Nephron progenitor cell (in vitro differentiated cells): Measurements from ENCODE around the gene PDLIM7.
A peak's percentile ranks its signal among the peaks of the same experiment; 100 is the strongest.

Source experiments
- DNase-seq: peaks from one replicate; pipeline ENCODE4 v3.0.0; 2021
- H3K27ac Mint-ChIP-seq: 2 replicates; pipeline ENCODE4 v1.8.0; 2021; ENCODE audit warnings: mild to moderate bottlenecking, moderate library complexity, mixed read lengths
- H3K27me3 Mint-ChIP-seq: 2 replicates; pipeline ENCODE4 v1.8.0; 2021; ENCODE audit warnings: mild to moderate bottlenecking, low read depth, mixed read lengths; ENCODE audit not compliant: poor library complexity
- H3K36me3 Mint-ChIP-seq: 2 replicates; pipeline ENCODE4 v1.8.0; 2021; ENCODE audit warnings: low read depth, mixed read lengths
- H3K4me1 Mint-ChIP-seq: 2 replicates; pipeline ENCODE4 v1.8.0; 2021; ENCODE audit warnings: mixed read lengths
- H3K4me3 Mint-ChIP-seq: 2 replicates; pipeline ENCODE4 v1.8.0; 2021; ENCODE audit warnings: mild to moderate bottlenecking, moderate library complexity, mixed read lengths
- H3K9me3 Mint-ChIP-seq: 2 replicates; pipeline ENCODE4 v1.8.0; 2021; ENCODE audit warnings: mild to moderate bottlenecking, moderate library complexity, mixed read lengths
- TF ChIP-seq, protein P1 (sequence below): fragments of 200-600 bp; sonication (generic); IDR thresholded peaks from 2 replicates; pipeline ENCODE4 v1.5.0; 2021; ENCODE audit warnings: antibody characterized with exemption

PDLIM7 gene

GRCh38 chr5:177514541-177514940 is 17.1 kb upstream of the PDLIM7 start:
- DNase-seq: no peak
- TF ChIP-seq, protein P1, sequence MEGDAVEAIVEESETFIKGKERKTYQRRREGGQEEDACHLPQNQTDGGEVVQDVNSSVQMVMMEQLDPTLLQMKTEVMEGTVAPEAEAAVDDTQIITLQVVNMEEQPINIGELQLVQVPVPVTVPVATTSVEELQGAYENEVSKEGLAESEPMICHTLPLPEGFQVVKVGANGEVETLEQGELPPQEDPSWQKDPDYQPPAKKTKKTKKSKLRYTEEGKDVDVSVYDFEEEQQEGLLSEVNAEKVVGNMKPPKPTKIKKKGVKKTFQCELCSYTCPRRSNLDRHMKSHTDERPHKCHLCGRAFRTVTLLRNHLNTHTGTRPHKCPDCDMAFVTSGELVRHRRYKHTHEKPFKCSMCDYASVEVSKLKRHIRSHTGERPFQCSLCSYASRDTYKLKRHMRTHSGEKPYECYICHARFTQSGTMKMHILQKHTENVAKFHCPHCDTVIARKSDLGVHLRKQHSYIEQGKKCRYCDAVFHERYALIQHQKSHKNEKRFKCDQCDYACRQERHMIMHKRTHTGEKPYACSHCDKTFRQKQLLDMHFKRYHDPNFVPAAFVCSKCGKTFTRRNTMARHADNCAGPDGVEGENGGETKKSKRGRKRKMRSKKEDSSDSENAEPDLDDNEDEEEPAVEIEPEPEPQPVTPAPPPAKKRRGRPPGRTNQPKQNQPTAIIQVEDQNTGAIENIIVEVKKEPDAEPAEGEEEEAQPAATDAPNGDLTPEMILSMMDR: no peak
- H3K27me3 Mint-ChIP-seq: no peaks in the 10 kb centered on the region
- no peaks in the 10 kb centered on the region for H3K9me3 Mint-ChIP-seq
- peaks cover 37% of the 10 kb centered on the region for H3K36me3 Mint-ChIP-seq
- peaks cover 40% of the 10 kb centered on the region for H3K4me1 Mint-ChIP-seq
- H3K4me3 Mint-ChIP-seq: peak overlapping the region; percentile 90
- no peak overlapping the region for H3K27ac Mint-ChIP-seq

DNA sequence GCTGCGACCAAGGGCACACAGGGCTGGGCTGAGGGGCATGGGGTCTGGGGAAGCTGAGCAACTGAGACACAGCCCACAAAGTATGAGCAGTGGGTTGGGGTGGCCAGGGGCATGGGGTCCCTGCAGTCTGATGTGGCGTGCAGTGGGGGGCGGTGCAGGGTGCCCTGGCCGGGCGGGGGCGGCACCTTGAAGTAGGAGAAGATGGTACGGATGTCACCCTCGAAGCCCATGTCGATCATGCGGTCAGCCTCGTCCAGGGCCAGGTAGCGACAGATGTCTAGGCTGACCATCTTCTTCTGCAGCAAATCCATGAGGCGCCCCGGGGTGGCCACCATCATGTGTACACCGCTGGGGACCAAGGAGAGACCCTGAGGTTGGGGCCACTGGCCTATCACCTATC is 16.1 kb upstream of the PDLIM7 start:
- Mint-ChIP-seq H3K27me3 (no peaks in the 10 kb centered on the region), H3K4me3 (no peak overlapping the region), H3K36me3 (peaks cover 33% of the 10 kb centered on the region), H3K9me3 (no peaks in the 10 kb centered on the region), H3K4me1 (peaks cover 46% of the 10 kb centered on the region), H3K27ac (no peak overlapping the region)
- DNase-seq: no peak
- TF ChIP-seq, protein P1: no peak

DNA sequence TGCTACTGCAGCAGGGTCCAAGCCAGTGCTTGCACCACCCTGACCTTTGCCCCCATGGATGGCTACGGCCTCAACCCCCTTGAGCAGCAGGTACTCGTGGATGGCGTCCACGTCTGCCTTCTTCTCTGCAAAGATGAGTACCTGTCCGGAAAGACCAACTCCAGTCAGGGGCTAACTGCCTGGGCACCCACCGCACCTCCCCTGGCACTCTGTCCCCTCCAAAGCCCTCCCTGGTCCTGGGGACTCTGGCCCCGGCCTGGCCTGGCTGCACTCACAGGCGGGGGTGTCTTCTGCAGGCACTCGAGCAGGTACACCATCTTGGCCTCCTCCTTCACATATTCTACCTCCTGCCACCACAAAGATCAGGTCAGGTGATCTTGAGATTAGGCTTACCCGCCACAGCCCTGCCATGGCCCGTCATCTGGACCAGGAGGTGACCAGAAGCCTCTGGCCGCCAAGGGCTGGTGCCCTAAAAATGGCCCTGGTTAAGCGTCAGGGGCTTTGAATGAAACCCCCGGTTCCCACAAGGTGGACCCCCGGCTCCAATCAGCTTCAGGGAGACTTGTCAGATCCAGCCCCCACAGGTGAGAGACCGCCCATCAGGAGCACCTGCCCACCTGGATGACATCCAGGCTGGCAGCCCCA is 15.5 kb upstream of the PDLIM7 start:
- Mint-ChIP-seq H3K36me3 (peaks cover 34% of the 10 kb centered on the region), H3K4me3 (no peak overlapping the region), H3K27ac (no peak overlapping the region), H3K9me3 (no peaks in the 10 kb centered on the region), H3K27me3 (no peaks in the 10 kb centered on the region), H3K4me1 (peaks cover 46% of the 10 kb centered on the region)
- no peak for DNase-seq
- TF ChIP-seq, protein P1: no peak

DNA sequence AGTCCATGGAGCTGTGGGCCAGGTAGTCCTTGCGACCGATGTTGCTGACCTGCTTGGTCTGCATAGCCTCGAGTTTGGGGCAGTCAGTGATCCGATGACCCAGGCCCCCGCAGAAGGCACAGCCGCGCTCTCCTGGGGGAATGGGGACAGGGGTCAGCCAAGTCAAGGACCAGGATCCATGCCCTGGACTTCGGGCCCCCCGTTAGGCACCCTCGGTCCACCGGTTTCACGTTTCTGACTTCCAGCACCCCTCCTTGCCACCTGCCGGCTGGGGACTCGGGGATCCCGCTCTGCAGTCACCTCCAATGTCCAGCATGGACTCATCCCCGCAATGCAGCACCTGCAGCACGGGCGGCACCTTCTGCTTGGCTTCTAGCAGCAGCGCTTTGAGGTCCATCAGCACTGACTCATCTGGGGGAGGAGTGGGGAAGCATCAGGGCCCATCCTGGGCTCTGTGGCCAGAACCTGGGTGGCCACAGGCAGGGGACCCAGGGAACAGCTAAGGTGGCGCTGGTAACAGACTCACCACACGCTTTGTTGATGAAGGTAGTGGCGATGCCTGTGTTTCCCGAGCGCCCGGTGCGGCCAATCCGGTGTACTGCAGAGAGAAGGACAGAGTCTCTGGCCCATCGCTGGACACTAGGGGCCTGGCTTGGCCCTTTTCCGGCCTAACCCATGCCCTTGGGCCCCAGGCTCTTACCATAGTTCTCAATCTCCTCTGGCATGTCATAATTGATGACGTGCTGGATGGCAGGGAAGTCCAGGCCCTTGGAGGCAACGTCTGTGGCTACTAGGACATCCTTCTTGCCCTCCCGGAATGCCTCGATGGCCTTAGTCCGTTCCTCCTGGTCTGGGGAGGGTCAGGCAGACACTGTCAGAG is 14.6 kb upstream of the PDLIM7 start:
- Mint-ChIP-seq H3K4me1 (peaks cover 41% of the 10 kb centered on the region), H3K27me3 (no peaks in the 10 kb centered on the region), H3K36me3 (peaks cover 43% of the 10 kb centered on the region), H3K9me3 (no peaks in the 10 kb centered on the region), H3K4me3 (no peak overlapping the region), H3K27ac (no peak overlapping the region)
- DNase-seq: no peak
- TF ChIP-seq, protein P1: no peak

GRCh38 chr5:177511181-177511580 is 13.8 kb upstream of the PDLIM7 start:
- TF ChIP-seq, protein P1: no peak
- Mint-ChIP-seq H3K27me3 (no peaks in the 10 kb centered on the region), H3K4me1 (peaks cover 32% of the 10 kb centered on the region), H3K36me3 (peaks cover 45% of the 10 kb centered on the region), H3K4me3 (no peak overlapping the region), H3K9me3 (no peaks in the 10 kb centered on the region), H3K27ac (peak overlapping the region; percentile 73)
- no peak for DNase-seq
